SK-N-SH treated with all-trans-retinoic acid at 6 μM for 48 hours (cell line): Measurements from ENCODE around the gene SPACA5.

Experiments
- BACH2 ChIP-seq: fragments of 250-450 bp; sonication (Bioruptor Pico); IDR thresholded peaks from 2 replicates; pipeline ENCODE4 v1.9.0; 2021; ENCODE audit warnings: mild to moderate bottlenecking, borderline replicate concordance
- ISL1 ChIP-seq: fragments of 250-450 bp; sonication (Bioruptor Pico); IDR thresholded peaks from 2 replicates; pipeline ENCODE4 v2.1.2; 2022; ENCODE audit warnings: mild to moderate bottlenecking, moderate library complexity
- SNAI2 ChIP-seq: fragments of 250-450 bp; sonication (Bioruptor Pico); IDR thresholded peaks from 2 replicates; pipeline ENCODE4 v1.5.0; 2020; ENCODE audit warnings: mild to moderate bottlenecking, moderate library complexity
- ZFP3 ChIP-seq: fragments of 250-450 bp; sonication (Bioruptor Pico); IDR thresholded peaks from 2 replicates; pipeline ENCODE4 v1.5.0; 2020; ENCODE audit warnings: mild to moderate bottlenecking, moderate library complexity
- ZFP30 ChIP-seq: fragments of 450-650 bp; formaldehyde crosslinking; IDR thresholded peaks from 2 replicates; pipeline ENCODE4 v1.5.0; 2022; ENCODE audit warnings: mild to moderate bottlenecking, moderate library complexity
- ZNF565 ChIP-seq: fragments of 450-650 bp; formaldehyde crosslinking; conservative IDR thresholded peaks from 2 replicates; pipeline ENCODE4 v1.5.0; 2020; ENCODE audit warnings: low read depth, mild to moderate bottlenecking, moderate library complexity
- ZNF8 ChIP-seq: fragments of 450-650 bp; formaldehyde crosslinking; IDR thresholded peaks from 2 replicates; pipeline ENCODE4 v1.5.0; 2020; ENCODE audit warnings: mild to moderate bottlenecking, moderate library complexity
- TF ChIP-seq, protein P1 (sequence below): fragments of 250-450 bp; sonication (Bioruptor Pico); IDR thresholded peaks from 2 replicates; pipeline ENCODE4 v1.8.0; 2020; ENCODE audit warnings: mild to moderate bottlenecking, moderate library complexity, borderline replicate concordance
- TF ChIP-seq, protein P2 (sequence below): fragments of 250-450 bp; sonication (Bioruptor Pico); IDR thresholded peaks from 2 replicates; pipeline ENCODE4 v1.5.1; 2020; ENCODE audit warnings: low read depth, mild to moderate bottlenecking, moderate library complexity
- TF ChIP-seq, protein P3 (sequence below): fragments of 250-450 bp; sonication (Bioruptor Pico); IDR thresholded peaks from 2 replicates; pipeline ENCODE4 v1.5.0; 2020; ENCODE audit warnings: mild to moderate bottlenecking, moderate library complexity

DNA sequence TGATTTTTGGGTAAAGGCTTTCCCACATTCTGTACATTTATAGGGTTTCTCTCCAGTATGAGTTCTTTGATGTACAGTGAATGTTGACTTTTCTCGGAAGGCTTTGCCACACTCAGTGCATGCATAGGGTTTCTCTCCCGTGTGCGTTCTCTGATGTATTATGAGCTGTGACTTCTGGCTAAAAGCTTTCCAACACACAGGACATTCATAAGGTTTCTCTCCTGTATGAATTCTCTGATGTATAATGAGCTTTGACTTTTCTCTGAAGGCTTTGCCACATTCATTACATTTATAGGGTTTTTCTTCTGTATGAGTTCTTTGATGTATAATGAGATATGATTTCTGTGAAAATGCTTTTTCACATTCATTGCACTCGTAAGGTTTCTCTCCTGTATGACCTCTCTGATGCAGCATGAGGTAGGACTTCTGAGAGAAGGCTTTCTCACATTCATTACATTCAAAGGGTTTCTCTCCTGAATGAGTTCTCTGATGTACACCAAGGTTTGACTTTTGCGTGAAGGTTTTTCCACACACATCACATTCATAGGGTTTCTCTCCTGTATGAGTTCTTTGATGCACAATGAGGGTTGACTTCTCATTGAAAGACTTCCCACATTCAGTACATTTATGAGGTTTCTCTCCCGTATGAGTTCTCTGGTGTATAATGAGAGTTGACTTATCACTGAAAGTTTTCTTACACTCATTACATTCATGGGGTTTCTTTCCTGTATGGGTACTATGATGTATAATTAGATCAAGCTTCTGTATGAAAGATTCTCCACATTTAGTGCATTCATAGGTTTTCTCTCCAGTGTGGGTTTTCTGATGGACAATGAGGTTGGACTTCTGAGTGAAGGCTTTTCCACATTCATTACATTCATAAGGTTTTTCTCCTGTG is 30.3 kb upstream of the SPACA5 start:
- TF ChIP-seq ISL1 (CRISPR knock-in tag), result no peak
- TF ChIP-seq ZNF8 (CRISPR knock-in tag), result no peak
- TF ChIP-seq BACH2 (CRISPR knock-in tag), result no peak
- TF ChIP-seq, protein P1, sequence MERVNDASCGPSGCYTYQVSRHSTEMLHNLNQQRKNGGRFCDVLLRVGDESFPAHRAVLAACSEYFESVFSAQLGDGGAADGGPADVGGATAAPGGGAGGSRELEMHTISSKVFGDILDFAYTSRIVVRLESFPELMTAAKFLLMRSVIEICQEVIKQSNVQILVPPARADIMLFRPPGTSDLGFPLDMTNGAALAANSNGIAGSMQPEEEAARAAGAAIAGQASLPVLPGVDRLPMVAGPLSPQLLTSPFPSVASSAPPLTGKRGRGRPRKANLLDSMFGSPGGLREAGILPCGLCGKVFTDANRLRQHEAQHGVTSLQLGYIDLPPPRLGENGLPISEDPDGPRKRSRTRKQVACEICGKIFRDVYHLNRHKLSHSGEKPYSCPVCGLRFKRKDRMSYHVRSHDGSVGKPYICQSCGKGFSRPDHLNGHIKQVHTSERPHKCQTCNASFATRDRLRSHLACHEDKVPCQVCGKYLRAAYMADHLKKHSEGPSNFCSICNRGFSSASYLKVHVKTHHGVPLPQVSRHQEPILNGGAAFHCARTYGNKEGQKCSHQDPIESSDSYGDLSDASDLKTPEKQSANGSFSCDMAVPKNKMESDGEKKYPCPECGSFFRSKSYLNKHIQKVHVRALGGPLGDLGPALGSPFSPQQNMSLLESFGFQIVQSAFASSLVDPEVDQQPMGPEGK (CRISPR knock-in tag), result no peak
- TF ChIP-seq, protein P2, sequence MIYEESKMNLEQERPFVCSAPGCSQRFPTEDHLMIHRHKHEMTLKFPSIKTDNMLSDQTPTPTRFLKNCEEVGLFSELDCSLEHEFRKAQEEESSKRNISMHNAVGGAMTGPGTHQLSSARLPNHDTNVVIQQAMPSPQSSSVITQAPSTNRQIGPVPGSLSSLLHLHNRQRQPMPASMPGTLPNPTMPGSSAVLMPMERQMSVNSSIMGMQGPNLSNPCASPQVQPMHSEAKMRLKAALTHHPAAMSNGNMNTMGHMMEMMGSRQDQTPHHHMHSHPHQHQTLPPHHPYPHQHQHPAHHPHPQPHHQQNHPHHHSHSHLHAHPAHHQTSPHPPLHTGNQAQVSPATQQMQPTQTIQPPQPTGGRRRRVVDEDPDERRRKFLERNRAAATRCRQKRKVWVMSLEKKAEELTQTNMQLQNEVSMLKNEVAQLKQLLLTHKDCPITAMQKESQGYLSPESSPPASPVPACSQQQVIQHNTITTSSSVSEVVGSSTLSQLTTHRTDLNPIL (CRISPR knock-in tag), result no peak
- TF ChIP-seq SNAI2 (CRISPR knock-in tag), result no peak
- no peak for TF ChIP-seq ZNF565
- TF ChIP-seq ZFP3 (CRISPR knock-in tag), result no peak
- TF ChIP-seq, protein P3, sequence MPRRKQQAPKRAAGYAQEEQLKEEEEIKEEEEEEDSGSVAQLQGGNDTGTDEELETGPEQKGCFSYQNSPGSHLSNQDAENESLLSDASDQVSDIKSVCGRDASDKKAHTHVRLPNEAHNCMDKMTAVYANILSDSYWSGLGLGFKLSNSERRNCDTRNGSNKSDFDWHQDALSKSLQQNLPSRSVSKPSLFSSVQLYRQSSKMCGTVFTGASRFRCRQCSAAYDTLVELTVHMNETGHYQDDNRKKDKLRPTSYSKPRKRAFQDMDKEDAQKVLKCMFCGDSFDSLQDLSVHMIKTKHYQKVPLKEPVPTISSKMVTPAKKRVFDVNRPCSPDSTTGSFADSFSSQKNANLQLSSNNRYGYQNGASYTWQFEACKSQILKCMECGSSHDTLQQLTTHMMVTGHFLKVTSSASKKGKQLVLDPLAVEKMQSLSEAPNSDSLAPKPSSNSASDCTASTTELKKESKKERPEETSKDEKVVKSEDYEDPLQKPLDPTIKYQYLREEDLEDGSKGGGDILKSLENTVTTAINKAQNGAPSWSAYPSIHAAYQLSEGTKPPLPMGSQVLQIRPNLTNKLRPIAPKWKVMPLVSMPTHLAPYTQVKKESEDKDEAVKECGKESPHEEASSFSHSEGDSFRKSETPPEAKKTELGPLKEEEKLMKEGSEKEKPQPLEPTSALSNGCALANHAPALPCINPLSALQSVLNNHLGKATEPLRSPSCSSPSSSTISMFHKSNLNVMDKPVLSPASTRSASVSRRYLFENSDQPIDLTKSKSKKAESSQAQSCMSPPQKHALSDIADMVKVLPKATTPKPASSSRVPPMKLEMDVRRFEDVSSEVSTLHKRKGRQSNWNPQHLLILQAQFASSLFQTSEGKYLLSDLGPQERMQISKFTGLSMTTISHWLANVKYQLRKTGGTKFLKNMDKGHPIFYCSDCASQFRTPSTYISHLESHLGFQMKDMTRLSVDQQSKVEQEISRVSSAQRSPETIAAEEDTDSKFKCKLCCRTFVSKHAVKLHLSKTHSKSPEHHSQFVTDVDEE (CRISPR knock-in tag), result no peak
- no peak for TF ChIP-seq ZFP30 (CRISPR knock-in tag)
